HG02973 (cell line): ENCODE results near the gene ARMH2.
"Not testable (repeated sequence)": the region's sequence is repeated elsewhere in the genome, so short reads cannot be mapped to it uniquely, and the experiment has no call there.

Experiments
- ATAC-seq: cut with Tn5 transposase; IDR thresholded peaks from one replicate; pipeline ENCODE4 v1.9.1; 2021; ENCODE audit warnings: moderate library complexity; ENCODE audit not compliant: unreplicated experiment

Gene ARMH2

GRCh38 chr6:24765968-24766367, 32.7 kb downstream of the ARMH2 start:
- ATAC-seq = not testable (repeated sequence)

GRCh38 chr6:24764833-24765828, 33.6 kb downstream of the ARMH2 start:
- ATAC-seq = not testable (repeated sequence)

- no peak for ATAC-seq
Measured at GRCh38 chr6:24763578-24763977, 35.1 kb downstream of the ARMH2 start.

GRCh38 chr6:24761851-24762250, 36.9 kb downstream of the ARMH2 start:
- no peak for ATAC-seq

GRCh38 chr6:24761193-24761835, 37.4 kb downstream of the ARMH2 start:
- ATAC-seq = no peak

GRCh38 chr6:24760210-24760609, 38.5 kb downstream of the ARMH2 start:
- no peak for ATAC-seq

- no peak for ATAC-seq
Measured at GRCh38 chr6:24759718-24760117, 39.0 kb downstream of the ARMH2 start.

- ATAC-seq = no peak
Measured at GRCh38 chr6:24757611-24758010, 41.1 kb downstream of the ARMH2 start.

GRCh38 chr6:24755279-24755678, 43.4 kb downstream of the ARMH2 start:
- no peak for ATAC-seq

GRCh38 chr6:24754378-24754777, 44.3 kb downstream of the ARMH2 start:
- not testable (repeated sequence) for ATAC-seq

GRCh38 chr6:24753545-24753944, 45.2 kb downstream of the ARMH2 start:
- ATAC-seq = no peak

GRCh38 chr6:24752917-24753492, 45.7 kb downstream of the ARMH2 start:
- ATAC-seq = no peak

- ATAC-seq = no peak
Measured at GRCh38 chr6:24752503-24752902, 46.2 kb downstream of the ARMH2 start.

GRCh38 chr6:24750878-24751277, 47.8 kb downstream of the ARMH2 start:
- ATAC-seq = not testable (repeated sequence)

GRCh38 chr6:24749297-24749696, 49.4 kb downstream of the ARMH2 start:
- ATAC-seq = no peak
